Measurements from ENCODE around the gene VARS2. TPM values are rescaled to one million over a fixed set of nuclear protein-coding genes. Genes with fewer than 3 reads are reported as not detected.
A peak's percentile ranks its signal among the peaks of the same experiment; 100 is the strongest.

Gene VARS2
- total and polyA plus RNA-seq, 7 donors, result 6.7 to 23.0 (median 8.0) TPM

DNA sequence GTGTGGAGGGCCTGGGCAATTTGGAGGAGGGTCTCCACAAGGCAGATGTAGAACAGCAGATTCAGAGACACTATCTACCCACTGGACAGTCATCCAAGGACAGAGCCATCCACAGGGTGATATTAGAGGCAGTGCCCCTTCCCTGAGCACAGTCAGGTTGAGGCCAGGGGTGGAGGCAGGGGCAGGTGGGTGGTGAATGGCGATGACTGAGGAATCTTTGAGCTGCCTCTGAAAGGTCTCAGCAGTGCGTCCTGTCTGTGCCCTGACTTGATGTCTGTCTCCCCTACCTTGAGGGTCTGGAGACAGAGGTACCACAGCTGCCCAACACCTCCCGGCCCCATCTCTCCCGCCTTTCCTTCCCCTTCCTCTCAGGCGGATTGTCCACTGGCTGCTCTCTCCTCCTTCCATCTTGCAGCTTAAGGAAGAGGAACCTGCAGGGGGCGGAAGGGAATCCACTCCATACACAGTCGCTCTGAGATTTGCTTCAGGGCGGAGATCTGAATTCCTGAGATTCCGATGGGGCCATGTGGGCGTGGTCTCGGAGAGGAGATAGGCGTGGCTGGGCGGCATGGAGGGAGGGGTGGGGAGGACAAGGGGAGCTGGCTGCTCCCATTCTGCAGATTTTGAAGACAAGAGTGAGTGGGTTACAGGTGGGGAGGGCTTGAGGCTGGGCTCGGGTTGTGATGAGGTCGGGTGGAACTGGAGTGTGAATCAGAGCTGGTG lies 28.5 kb downstream of the VARS2 start:
- TF ChIP-seq POLR2A (IDR thresholded peaks at IDR 0.05) (no peak), EP300 (IDR thresholded peaks at IDR 0.05) (no peak)
- TF ChIP-seq, protein P1, sequence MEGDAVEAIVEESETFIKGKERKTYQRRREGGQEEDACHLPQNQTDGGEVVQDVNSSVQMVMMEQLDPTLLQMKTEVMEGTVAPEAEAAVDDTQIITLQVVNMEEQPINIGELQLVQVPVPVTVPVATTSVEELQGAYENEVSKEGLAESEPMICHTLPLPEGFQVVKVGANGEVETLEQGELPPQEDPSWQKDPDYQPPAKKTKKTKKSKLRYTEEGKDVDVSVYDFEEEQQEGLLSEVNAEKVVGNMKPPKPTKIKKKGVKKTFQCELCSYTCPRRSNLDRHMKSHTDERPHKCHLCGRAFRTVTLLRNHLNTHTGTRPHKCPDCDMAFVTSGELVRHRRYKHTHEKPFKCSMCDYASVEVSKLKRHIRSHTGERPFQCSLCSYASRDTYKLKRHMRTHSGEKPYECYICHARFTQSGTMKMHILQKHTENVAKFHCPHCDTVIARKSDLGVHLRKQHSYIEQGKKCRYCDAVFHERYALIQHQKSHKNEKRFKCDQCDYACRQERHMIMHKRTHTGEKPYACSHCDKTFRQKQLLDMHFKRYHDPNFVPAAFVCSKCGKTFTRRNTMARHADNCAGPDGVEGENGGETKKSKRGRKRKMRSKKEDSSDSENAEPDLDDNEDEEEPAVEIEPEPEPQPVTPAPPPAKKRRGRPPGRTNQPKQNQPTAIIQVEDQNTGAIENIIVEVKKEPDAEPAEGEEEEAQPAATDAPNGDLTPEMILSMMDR (IDR thresholded peaks at IDR 0.05), result peak in 2 of 4 experiments; percentile 6 to 23
- DNase-seq, result peak; percentile 71
- no peaks in the 10 kb centered on the region for H3K36me3 ChIP-seq
- WGBS, 2 donors, result 10 to 18% methylated on average over 15 of the region's 15 CpGs
- no peak overlapping the region for H3K27ac ChIP-seq
- H3K4me1 ChIP-seq, result peaks cover 0 to 8% (median 3%) of the 10 kb centered on the region in 4 donors
- H3K4me3 ChIP-seq, result no peak overlapping the region
- intact Hi-C loops (cut with DNase I), result loop anchor here (10.0 kb wide), 1 partner anchor 102 kb away; no protein-coding TSS in a partner anchor
- H3K9me3 ChIP-seq, result no peaks in the 10 kb centered on the region
- H3K27me3 ChIP-seq, result peaks cover 0 to 10% (median 0%) of the 10 kb centered on the region in 3 donors

DNA sequence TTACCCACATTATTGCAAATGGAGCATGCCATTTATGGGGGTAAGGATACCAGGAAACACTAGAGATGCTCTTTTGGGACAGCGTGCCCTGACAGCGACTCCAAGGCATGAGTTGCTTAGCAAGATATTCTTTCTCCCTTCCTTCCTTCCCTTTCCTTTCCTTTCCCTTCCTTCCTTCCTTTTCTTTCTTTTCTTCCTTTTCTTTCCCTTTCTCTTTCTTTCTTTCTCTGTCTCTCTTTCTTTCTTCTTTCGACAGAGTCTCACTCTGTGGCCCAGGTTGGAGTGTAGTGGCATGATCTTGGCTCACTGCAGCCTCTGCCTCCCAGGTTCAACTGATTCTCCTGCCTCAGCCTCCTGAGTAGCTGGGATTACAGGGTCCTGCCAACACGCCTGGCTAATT lies 30.0 kb downstream of the VARS2 start:
- Histone ChIP-seq H3K27ac (no peak overlapping the region), H3K4me3 (no peak overlapping the region), H3K27me3 (peaks cover 0 to 5% (median 0%) of the 10 kb centered on the region in 3 donors), H3K4me1 (peaks cover 0 to 8% (median 3%) of the 10 kb centered on the region in 4 donors), H3K9me3 (no peaks in the 10 kb centered on the region), H3K36me3 (no peaks in the 10 kb centered on the region)
- no peak for DNase-seq
- TF ChIP-seq EP300 (IDR thresholded peaks at IDR 0.05) (no peak), POLR2A (IDR thresholded peaks at IDR 0.05) (no peak), POLR2AphosphoS5 (IDR thresholded peaks at IDR 0.05) (no peak)
- 90 to 93% methylated on average over 4 of the region's 4 CpGs for WGBS, 2 donors
- intact Hi-C loops (cut with DNase I), result loop anchor here (10.0 kb wide), 1 partner anchor 101 kb away; no protein-coding TSS in a partner anchor

DNA sequence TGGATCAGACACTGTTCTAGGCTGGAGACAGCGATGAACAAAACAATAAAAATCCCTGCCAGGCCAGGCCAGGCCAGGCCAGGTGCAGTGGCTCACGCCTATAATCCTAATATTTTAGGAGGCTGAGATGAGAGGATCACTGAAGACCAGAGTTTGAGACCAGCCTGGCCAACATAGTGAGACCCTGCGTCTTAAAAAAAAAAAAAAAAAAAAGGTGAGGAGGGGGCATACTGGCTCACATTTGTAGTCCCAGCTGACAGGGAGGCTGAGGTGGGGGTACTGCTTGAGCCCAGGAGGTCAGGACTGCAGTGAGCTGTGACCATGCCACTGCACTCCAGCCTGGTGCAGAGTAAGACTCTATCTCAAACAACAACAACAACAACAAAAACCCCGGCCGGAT lies 31.2 kb downstream of the VARS2 start:
- no peaks in the 10 kb centered on the region for H3K36me3 ChIP-seq
- intact Hi-C loops (cut with DNase I), result loop anchor here (10.0 kb wide), 1 partner anchor 100 kb away; no protein-coding TSS in a partner anchor
- WGBS, 2 donors, result 86 to 88% methylated on average over 5 of the region's 5 CpGs
- H3K9me3 ChIP-seq, result no peaks in the 10 kb centered on the region
- no peak for DNase-seq
- TF ChIP-seq POLR2A (IDR thresholded peaks at IDR 0.05), result no peak
- peaks cover 0 to 8% (median 0%) of the 10 kb centered on the region in 3 donors for H3K27me3 ChIP-seq
- H3K27ac ChIP-seq, result no peak overlapping the region
- no peak overlapping the region for H3K4me3 ChIP-seq
- H3K4me1 ChIP-seq, result peaks cover 0 to 8% (median 3%) of the 10 kb centered on the region in 4 donors

GRCh38 chr6:30947231-30947630 lies 33.2 kb downstream of the VARS2 start:
- DNase-seq, result no peak
- H3K4me3 ChIP-seq, result no peak overlapping the region
- no peak overlapping the region for H3K27ac ChIP-seq
- peaks cover 0 to 3% (median 0%) of the 10 kb centered on the region in 4 donors for H3K9me3 ChIP-seq
- no peak for TF ChIP-seq EP300 (IDR thresholded peaks at IDR 0.05)
- TF ChIP-seq POLR2A (IDR thresholded peaks at IDR 0.05), result no peak
- TF ChIP-seq, protein P1 (IDR thresholded peaks at IDR 0.05), result no peak
- no peak for TF ChIP-seq POLR2AphosphoS5 (IDR thresholded peaks at IDR 0.05)
- intact Hi-C loops (cut with DNase I), result loop anchor here (10.0 kb wide), 1 partner anchor 98 kb away; no protein-coding TSS in a partner anchor
- no peaks in the 10 kb centered on the region for H3K36me3 ChIP-seq
- H3K27me3 ChIP-seq, result peaks cover 0 to 8% (median 0%) of the 10 kb centered on the region in 3 donors
- WGBS, 2 donors, result 38 to 77% methylated on average over 4 of the region's 4 CpGs
- H3K4me1 ChIP-seq, result peaks cover 0 to 8% (median 3%) of the 10 kb centered on the region in 4 donors

DNA sequence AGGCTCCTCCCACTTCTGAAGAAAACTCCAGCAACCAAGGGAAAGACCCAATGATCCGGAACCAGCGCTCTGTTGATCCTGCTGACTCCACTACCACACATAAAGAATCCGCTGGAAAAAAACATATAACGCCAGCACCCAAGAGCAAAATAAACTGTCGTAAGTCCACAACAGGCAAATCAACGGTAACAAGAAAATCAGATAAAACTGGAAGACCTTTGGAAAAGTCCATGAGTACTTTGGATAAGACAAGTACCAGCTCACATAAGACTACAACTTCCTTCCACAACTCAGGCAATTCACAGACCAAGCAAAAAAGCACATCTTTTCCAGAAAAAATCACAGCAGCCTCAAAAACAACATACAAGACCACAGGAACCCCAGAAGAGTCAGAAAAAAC lies 34.8 kb downstream of the VARS2 start:
- TF ChIP-seq, protein P1 (IDR thresholded peaks at IDR 0.05), result no peak
- TF ChIP-seq EP300 (IDR thresholded peaks at IDR 0.05) (no peak), POLR2AphosphoS5 (IDR thresholded peaks at IDR 0.05) (no peak), POLR2A (IDR thresholded peaks at IDR 0.05) (no peak)
- H3K27me3 ChIP-seq, result peaks cover 0 to 8% (median 0%) of the 10 kb centered on the region in 3 donors
- intact Hi-C loops (cut with DNase I), result loop anchor here (10.0 kb wide), 1 partner anchor 96 kb away; no protein-coding TSS in a partner anchor
- H3K4me1 ChIP-seq, result no peaks in the 10 kb centered on the region
- no peak overlapping the region for H3K4me3 ChIP-seq
- H3K36me3 ChIP-seq, result no peaks in the 10 kb centered on the region
- H3K27ac ChIP-seq, result no peak overlapping the region
- DNase-seq, result no peak
- peaks cover 0 to 3% (median 0%) of the 10 kb centered on the region in 4 donors for H3K9me3 ChIP-seq
- WGBS, 2 donors, result 95% methylated on average over 6 of the region's 6 CpGs

Measured in sigmoid colon (tissue), 7 donors.